Coronary artery (tissue), 2 donors: Measurements from ENCODE around the gene CDCP2.
"Not testable (repeated sequence)": the region's sequence is repeated elsewhere in the genome, so short reads cannot be mapped to it uniquely, and the experiment has no call there.

ENCODE experiments used
- DNase-seq: peaks from one replicate; pipeline ENCODE4 v3.0.0-alpha.2; 2017; ENCODE audit warnings: low spot score
- H3K27ac ChIP-seq, 2 donors: fragments of 200-600 bp; sonication (generic); one replicate each; pipeline ENCODE4 v1.5.1; 2016 to 2019
- H3K4me3 ChIP-seq: fragments of 200-600 bp; sonication (generic); 2 replicates; pipeline ENCODE4 v1.5.1; 2016; ENCODE audit warnings: mild to moderate bottlenecking, moderate library complexity
- TF ChIP-seq, protein P1 (sequence below): fragments of 200-600 bp; sonication (generic); IDR thresholded peaks from one replicate; pipeline ENCODE4 v1.5.1; 2019; ENCODE audit warnings: antibody characterized with exemption

The CDCP2 gene

GRCh38 chr1:54169068-54169467, 16.3 kb upstream of the CDCP2 start:
- no peak for DNase-seq
- no peak overlapping the region for H3K27ac ChIP-seq
- TF ChIP-seq, protein P1, sequence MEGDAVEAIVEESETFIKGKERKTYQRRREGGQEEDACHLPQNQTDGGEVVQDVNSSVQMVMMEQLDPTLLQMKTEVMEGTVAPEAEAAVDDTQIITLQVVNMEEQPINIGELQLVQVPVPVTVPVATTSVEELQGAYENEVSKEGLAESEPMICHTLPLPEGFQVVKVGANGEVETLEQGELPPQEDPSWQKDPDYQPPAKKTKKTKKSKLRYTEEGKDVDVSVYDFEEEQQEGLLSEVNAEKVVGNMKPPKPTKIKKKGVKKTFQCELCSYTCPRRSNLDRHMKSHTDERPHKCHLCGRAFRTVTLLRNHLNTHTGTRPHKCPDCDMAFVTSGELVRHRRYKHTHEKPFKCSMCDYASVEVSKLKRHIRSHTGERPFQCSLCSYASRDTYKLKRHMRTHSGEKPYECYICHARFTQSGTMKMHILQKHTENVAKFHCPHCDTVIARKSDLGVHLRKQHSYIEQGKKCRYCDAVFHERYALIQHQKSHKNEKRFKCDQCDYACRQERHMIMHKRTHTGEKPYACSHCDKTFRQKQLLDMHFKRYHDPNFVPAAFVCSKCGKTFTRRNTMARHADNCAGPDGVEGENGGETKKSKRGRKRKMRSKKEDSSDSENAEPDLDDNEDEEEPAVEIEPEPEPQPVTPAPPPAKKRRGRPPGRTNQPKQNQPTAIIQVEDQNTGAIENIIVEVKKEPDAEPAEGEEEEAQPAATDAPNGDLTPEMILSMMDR = no peak
- no peak overlapping the region for H3K4me3 ChIP-seq

GRCh38 chr1:54168206-54168965, 15.6 kb upstream of the CDCP2 start:
- Histone ChIP-seq H3K4me3 (no peak overlapping the region), H3K27ac (no peak overlapping the region)
- TF ChIP-seq, protein P1 = no peak
- DNase-seq = no peak

DNA sequence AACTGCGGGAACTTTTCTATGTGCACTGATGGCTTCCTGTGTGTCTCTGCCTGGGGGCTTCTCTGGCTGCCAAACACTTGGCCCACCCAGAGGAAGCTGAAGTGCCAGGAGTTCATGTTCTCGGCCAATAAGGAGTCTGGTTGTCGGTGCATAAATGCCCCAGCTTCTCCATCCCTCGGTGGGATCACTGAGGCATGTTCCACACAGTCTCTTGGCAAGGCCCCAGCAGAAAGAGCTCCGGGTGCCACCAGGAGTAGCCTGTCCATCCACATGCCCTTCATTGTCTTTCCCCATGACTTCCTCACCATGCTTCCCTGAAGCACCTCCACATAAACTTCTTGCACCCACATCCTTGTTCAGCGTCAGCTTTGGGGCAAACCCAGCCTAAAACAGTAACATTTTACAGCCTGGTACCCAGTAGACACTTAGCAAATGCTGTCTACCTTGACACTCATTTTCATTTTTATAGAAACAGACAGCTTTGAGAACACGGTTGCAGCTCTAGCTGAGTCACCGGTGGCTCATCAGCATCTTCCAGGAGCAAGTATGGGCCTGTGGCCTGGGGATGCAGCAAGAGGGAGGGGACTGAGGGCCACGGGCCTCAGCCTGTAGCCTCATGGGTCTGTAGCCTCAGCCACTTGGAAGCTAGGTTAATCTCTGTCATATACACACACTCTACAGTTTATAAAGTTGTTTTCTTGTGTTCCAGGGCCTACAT, 14.8 kb upstream of the CDCP2 start:
- no peak overlapping the region for H3K27ac ChIP-seq

GRCh38 chr1:54166357-54166756, 13.6 kb upstream of the CDCP2 start:
- not testable (repeated sequence) for H3K27ac ChIP-seq, H3K4me3 ChIP-seq, DNase-seq

More for the DNA sequence above, 14.8 kb upstream of the CDCP2 start:
- no peak overlapping the region for H3K4me3 ChIP-seq
- TF ChIP-seq, protein P1 = no peak
- DNase-seq = no peak

- DNase-seq = no peak
- TF ChIP-seq, protein P1 = no peak
- Histone ChIP-seq H3K27ac (no peak overlapping the region), H3K4me3 (no peak overlapping the region)
Observed at GRCh38 chr1:54165146-54165545, 12.3 kb upstream of the CDCP2 start.

- Histone ChIP-seq H3K4me3 (no peak overlapping the region), H3K27ac (no peak overlapping the region)
- TF ChIP-seq, protein P1 = no peak
- DNase-seq = no peak
Observed at GRCh38 chr1:54163573-54163972, 10.8 kb upstream of the CDCP2 start.

GRCh38 chr1:54163051-54163450, 10.3 kb upstream of the CDCP2 start:
- H3K27ac ChIP-seq = no peak overlapping the region
- no peak for DNase-seq
- TF ChIP-seq, protein P1 = no peak
- no peak overlapping the region for H3K4me3 ChIP-seq
